Measurements from ENCODE around the gene ESYT3.

DNA sequence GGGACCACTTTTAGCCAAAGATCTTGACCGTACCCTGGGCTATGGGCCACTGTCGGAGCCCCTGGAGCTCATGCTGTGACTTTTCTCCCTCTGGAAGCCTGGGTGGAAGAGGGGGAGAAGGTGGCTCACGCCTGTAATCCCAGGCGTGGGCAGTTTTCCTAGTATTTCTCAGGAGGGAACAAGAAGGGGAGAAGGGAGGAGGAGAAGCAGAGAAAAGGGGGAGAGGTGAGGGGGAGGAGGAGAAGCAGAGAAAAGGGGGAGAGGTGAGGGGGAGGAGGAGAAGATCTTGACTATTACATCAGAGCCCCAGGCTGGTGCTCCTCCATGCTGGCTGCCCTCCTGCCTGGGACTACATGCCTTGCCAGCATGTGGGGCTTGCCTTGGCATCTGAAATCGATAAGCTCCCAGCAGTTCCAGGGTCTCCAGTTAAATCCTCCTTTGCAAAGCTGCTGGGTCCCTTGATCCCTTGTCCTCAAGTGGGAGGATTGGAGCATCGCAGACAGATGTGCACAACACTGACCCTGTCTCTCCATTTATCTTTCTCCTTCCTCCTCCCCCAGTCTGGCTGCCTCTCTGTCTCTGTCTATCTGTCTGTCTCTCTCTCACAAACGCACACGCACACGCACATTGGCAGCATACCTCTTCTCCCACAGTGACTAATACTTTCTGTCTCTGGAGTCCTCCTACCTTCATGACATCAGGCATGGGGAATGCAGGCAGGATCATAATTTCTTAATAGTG lies 44.4 kb upstream of the ESYT3 start:
- TF ChIP-seq POLR2A (IDR thresholded peaks at IDR 0.05) (peak in 1 of 2 donors; percentile 64), CTCF (IDR thresholded peaks at IDR 0.05) (peak in 1 of 6 experiments; percentile 12)
